GM13976 (cell line): ENCODE data around the gene ARVCF.

ENCODE experiments used
- DNase-seq: peaks from one replicate; pipeline ENCODE4 v3.0.0; 2012; ENCODE audit warnings: low spot score
- CTCF ChIP-seq: IDR thresholded peaks from 2 replicates; pipeline ENCODE4 v1.5.1; 2012; ENCODE audit warnings: borderline replicate concordance, mild to moderate bottlenecking; ENCODE audit not compliant: insufficient read depth; ENCODE audit errors: extremely low read depth, missing control alignments, control extremely low read depth
- in situ Hi-C: fragments of 300-500 bp; cut with MboI; formaldehyde crosslinking; loops from one replicate; pipeline ENCODE4 v1.12.0; 2022; ENCODE audit warnings: low sequenced_read_pairs, mixed read lengths, inconsistent platforms; ENCODE audit not compliant: unreplicated experiment

Gene ARVCF

GRCh38 chr22:20025401-20026203, 9.0 kb upstream of the ARVCF start:
- TF ChIP-seq CTCF = no peak
- in situ Hi-C loops = no loop called here
- DNase-seq = no peak

DNA sequence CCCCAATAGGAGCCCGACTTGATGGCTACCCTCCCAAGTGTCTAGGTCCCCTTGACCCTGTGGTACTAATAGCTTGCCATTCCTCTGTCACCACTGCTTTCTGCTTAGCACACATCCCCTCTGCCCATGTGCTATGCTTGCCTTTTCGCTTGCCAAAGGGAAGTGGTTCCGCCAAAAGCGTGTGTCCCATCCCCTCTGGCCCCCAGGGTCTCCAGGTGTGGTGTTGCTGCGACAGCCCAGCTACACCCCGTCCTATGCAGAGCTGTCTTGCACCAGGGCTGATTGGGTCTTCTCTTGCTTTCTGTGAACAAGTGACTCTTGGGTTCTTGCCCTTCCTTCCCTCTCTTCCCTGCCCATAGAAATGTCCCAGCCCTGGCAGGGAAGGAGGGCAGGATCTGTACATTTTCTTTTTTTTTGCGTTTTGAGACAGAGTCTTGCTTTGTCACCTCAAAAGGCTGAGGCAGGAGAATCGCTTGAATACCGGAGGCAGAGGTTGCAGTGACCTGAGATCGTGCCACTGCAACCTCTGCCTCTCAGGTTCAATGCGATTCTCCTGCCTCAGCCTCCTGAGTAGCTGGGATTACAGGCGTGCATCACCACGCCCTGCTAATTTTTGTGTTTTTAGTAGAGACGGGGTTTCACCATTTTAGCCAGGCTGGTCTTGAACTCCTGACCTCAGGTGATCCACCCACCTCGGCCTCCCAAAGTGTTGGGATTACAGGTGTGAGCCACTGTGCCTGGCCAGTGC, 8.2 kb upstream of the ARVCF start:
- no peak for DNase-seq
- no peak for TF ChIP-seq CTCF
- in situ Hi-C loops = no loop called here

DNA sequence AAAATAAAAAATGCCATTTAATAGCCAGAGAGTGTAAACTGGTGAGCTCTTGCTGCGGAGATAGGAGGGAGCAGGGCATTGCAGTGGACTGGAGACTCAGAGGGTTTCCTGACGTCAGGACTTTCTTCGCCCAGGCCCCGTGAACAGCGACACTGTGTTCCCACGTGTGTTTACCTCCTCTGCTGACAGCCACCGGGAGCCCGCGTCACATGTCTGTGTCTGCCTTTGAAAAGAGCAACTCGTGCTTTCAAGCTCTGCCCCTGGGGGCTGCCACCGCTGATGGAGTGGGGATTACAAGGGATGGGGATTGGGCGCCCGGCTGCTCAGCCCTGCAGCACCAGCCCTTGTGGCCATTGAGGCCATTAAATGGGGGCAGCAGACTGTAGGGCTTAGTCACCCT, 7.6 kb upstream of the ARVCF start:
- in situ Hi-C loops = no loop called here

DNA sequence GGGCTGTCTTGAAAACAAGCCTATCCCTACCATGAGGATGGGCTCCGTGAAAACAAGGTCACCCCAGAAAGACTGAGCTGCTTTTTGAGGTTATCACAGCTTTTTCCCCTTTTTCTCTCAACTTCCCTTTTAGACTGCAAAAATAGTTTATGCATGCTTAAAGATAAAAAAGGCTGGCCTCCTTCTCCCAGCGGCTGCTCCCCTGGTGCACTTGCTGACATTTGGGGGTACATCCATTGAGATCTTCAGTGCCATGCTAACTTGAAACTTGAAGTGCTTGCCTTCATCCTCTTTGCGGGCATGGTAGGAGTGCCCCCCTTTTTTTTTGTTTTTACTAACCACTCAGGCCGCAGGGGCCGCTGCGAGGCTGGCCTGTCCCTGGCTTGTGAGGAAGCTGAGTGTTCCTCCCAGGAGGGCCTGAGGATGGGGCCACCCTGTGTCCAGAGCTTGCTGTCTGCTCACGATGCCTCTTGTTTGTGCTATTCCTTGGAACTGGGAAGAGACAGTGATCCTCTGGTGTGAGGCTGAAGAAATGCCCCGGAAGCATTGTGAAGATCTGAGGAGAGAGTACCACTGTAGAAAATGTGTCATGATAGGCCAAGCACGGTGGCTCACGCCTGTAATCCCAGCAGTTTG, 6.5 kb upstream of the ARVCF start:
- TF ChIP-seq CTCF = no peak
- DNase-seq = no peak
- in situ Hi-C loops = no loop called here

More for the DNA sequence above, 7.6 kb upstream of the ARVCF start:
- no peak for DNase-seq
- TF ChIP-seq CTCF = no peak

DNA sequence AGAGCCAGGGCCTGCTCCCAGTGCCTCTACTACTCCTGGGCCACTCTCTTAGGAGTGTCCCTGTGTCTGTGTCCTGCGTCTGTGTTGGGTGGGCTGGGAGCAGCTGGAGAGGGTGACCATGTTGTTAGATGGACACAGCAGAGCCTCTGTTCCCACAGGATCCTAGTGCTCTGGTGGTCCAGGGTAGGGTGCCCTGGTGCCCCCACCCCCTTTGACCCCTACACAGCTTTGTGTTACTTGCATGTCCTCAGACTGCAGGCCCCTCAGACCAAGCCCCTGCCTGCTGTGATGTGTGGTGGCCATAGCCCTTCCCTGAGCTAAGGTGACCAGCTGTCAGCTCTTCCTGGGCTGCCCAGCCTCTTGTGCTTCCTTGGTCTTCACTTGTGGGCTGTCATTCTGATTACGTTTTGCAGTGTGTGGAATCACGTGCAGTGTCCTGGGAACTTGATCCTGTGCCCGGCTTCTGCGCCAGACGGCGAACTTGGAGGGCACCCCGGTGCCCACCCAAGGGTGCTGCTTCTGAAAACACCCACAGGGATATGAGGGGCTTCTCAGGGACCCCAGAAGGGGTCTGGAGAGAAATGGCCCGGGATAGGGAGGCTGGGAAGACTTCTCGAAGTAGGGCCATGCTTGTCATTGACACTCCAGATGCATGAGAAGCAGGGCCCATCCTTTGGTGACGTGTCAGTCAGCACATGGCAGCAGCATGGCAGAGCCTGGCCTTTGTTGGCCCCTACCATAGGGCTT, 5.8 kb upstream of the ARVCF start:
- TF ChIP-seq CTCF = no peak
- DNase-seq = no peak
- in situ Hi-C loops = no loop called here

DNA sequence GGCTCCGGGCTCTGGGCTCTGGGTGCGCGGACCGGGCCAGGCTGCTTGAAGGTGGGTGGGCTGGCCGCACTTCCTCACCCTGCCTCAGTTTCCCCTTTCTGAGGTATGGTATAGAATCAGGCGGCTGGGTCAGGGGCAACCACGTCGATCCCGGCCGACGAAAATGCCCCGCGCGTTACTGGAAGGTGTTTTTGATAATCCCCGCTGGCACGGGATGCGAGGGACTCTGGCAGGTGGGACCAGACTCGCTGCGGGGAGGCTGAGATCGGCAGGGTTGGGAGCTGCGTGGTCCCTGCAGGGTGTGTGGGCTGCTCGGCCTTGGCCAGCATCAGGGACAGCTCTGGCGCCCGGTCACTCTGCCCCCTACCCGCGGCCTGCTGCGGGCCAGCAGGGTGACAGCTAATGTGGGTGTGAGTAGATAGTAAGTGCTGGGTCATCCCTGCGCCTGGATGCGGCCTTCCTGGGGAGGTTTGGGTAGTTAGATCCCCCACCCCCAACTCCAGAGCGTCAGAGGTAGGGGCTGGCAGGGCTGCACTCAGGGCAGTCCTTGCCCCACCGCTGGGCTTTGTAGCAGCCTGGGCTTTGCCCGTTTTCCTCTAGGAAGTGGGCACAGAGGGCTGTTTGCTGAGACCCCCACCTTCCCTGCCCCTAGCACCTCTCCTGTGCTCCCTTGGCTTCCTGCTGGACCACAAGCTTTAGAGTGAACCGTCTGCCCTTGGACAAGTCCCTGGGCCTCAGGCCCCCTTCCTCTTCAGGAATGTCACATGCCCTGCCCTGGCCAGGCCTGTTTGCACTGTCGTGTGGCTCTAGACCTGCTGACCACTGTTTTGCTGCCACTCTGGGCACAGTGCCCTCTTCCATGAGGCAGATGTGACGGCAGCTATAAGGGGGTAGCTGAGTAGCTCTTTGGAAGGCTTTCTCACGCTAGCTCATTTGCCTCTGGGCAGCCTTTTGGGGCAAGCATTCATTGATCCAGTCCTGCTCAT, 4.9 kb upstream of the ARVCF start:
- DNase-seq = no peak
- no peak for TF ChIP-seq CTCF
- in situ Hi-C loops = no loop called here
